Thyroid gland (tissue), 4 donors: ENCODE results near the gene SLCO3A1. TPM values are rescaled to one million over a fixed set of nuclear protein-coding genes. Genes with fewer than 3 reads are reported as not detected.

Source experiments
- DNase-seq, 2 donors: peaks; one replicate each; pipeline ENCODE4 v3.0.0-alpha.2; 2019
- H3K27ac ChIP-seq, 3 donors: fragments of 200-600 bp; sonication (generic); 1 replicate in 2 of 3; 2 replicates in 1 of 3; pipeline ENCODE4 v1.5.1; 2016 to 2019; ENCODE audit warnings: mild to moderate bottlenecking in 1 of 3, moderate library complexity in 1 of 3
- H3K27me3 ChIP-seq: fragments of 200-600 bp; sonication (generic); one replicate; pipeline ENCODE4 v1.5.1; 2019
- H3K36me3 ChIP-seq, 2 donors: fragments of 200-600 bp; sonication (generic); one replicate each; pipeline ENCODE4 v1.5.1; 2016 to 2019
- H3K4me1 ChIP-seq, 2 donors: fragments of 200-600 bp; sonication (generic); one replicate each; pipeline ENCODE4 v1.5.1; 2017 to 2019
- H3K4me3 ChIP-seq, 3 donors: fragments of 200-600 bp; sonication (generic); replicated peaks in 1 of 3; 1 replicate in 2 of 3; 2 replicates in 1 of 3; pipeline ENCODE4 v1.5.1; 2016; ENCODE audit warnings: mild to moderate bottlenecking in 1 of 3
- H3K9me3 ChIP-seq: fragments of 200-600 bp; sonication (generic); one replicate; pipeline ENCODE4 v1.5.1; 2017
- CTCF ChIP-seq, 6 experiments: fragments of 200-600 bp in 3 of 6; fragments of 450-650 bp in 3 of 6; sonication (generic) in 3 of 6; IDR thresholded peaks; one replicate each; pipeline ENCODE4 v1.5.1; 2016 to 2019; ENCODE audit warnings: antibody characterized with exemption in 6 of 6, mild to moderate bottlenecking in 2 of 6, inconsistent platforms in 1 of 6, moderate library complexity in 1 of 6
- POLR2A ChIP-seq, 2 donors: fragments of 450-650 bp; IDR thresholded peaks; one replicate each; pipeline ENCODE4 v1.6.1; 2017; ENCODE audit warnings: antibody characterized with exemption in 2 of 2, mild to moderate bottlenecking in 2 of 2, moderate library complexity in 1 of 2
- WGBS, 2 donors: methylation state at CpG; one replicate each; pipeline ENCODE4 v1.1.5; 2017; 5-methylcytosine and 5-hydroxymethylcytosine counted together
- intact Hi-C: fragments of 100-400 bp; cut with DNase I; formaldehyde crosslinking; loops from one replicate; pipeline ENCODE4 v1.15.1; 2023
- total RNA-seq, 4 donors: library from RNA; depleted of rRNA; stranded (reverse); fragments of >200 nt; gene quantifications; one replicate each; pipeline ENCODE4 v1.2.3, GENCODE V29; 2016

Gene SLCO3A1
- total RNA-seq, 4 donors from 2014 or later, result 23.3 to 31.4 (median 28.0) TPM

GRCh38 chr15:92074646-92075045, 221.1 kb downstream of the SLCO3A1 start:
- TF ChIP-seq CTCF (IDR thresholded peaks at IDR 0.05) (no peak), POLR2A (IDR thresholded peaks at IDR 0.05) (no peak)
- Histone ChIP-seq H3K9me3 (no peaks in the 10 kb centered on the region), H3K4me3 (no peak overlapping the region), H3K27ac (peak overlapping the region in 1 of 3 donors; percentile 10), H3K27me3 (no peaks in the 10 kb centered on the region), H3K36me3 (no peaks in the 10 kb centered on the region), H3K4me1 (peaks cover 8 to 37% of the 10 kb centered on the region in 2 donors)
- peak; percentile 92 to 93 for DNase-seq
- WGBS, 2 donors, result 3 to 7% methylated on average over 3 to 5 of the region's 5 CpGs
- intact Hi-C loops, result loop anchor here (5.0 to 10.0 kb wide), 3 partner anchors 100 to 367 kb away; partner anchors contain the start of gene SLCO3A1

DNA sequence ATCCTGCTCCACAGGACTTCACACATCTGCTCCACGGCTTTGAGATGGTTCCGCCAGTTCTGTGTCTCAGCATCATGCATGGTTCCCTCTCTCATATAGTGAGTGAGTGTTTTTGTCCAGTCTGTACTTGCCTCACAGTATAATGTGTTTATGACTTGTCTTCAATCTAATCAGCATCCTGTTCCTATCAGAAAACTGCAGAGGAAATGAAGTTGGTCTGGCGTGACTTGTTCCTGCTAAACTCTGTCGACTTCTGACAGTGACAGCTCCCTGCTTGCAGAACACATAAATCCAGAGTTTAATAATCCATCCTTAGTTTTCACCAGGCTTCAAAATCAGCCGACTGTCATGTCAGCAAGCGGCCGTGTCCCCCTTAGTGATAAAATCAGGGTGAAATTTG, 222.3 kb downstream of the SLCO3A1 start:
- 89 to 90% methylated on average over 7 of the region's 7 CpGs for WGBS, 2 donors
- Histone ChIP-seq H3K36me3 (no peaks in the 10 kb centered on the region), H3K4me1 (peaks cover 8 to 33% of the 10 kb centered on the region in 2 donors), H3K4me3 (no peak overlapping the region), H3K27me3 (no peaks in the 10 kb centered on the region), H3K9me3 (no peaks in the 10 kb centered on the region), H3K27ac (no peak overlapping the region)
- TF ChIP-seq CTCF (IDR thresholded peaks at IDR 0.05), result no peak
- no peak for TF ChIP-seq POLR2A (IDR thresholded peaks at IDR 0.05)
- DNase-seq, result no peak
- intact Hi-C loops, result loop anchor here (5.0 to 10.0 kb wide), 3 partner anchors 101 to 368 kb away; partner anchors contain the start of gene SLCO3A1

DNA sequence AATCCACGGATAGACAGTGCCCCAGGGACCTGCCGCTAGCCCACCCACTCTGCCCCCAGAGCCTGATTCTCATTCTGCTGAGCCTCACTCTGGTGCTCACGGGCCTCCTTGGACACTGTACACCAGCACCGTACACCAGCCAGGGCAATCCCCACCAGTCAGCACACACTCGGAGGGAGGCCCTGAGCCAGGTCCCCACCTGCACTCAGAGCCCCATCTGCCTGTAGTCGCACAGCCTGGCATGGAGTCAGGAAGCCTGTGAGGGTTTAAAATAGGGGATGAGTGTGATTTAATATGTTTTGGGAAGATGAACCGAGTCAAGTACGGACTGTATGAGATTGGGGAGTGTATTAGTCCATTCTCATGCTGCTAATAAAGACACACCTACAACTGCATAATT, 223.0 kb downstream of the SLCO3A1 start:
- TF ChIP-seq CTCF (IDR thresholded peaks at IDR 0.05) (no peak), POLR2A (IDR thresholded peaks at IDR 0.05) (no peak)
- intact Hi-C loops, result loop anchor here (5.0 to 10.0 kb wide), 3 partner anchors 102 to 369 kb away; partner anchors contain the start of gene SLCO3A1
- Histone ChIP-seq H3K9me3 (no peaks in the 10 kb centered on the region), H3K4me1 (peaks cover 8 to 27% of the 10 kb centered on the region in 2 donors), H3K4me3 (no peak overlapping the region), H3K27ac (no peak overlapping the region), H3K36me3 (no peaks in the 10 kb centered on the region), H3K27me3 (no peaks in the 10 kb centered on the region)
- WGBS, 2 donors, result 90 to 92% methylated on average over 8 of the region's 8 CpGs
- no peak for DNase-seq

- Histone ChIP-seq H3K9me3 (no peaks in the 10 kb centered on the region), H3K4me3 (no peak overlapping the region), H3K27me3 (no peaks in the 10 kb centered on the region), H3K36me3 (no peaks in the 10 kb centered on the region), H3K27ac (no peak overlapping the region), H3K4me1 (peaks cover 8 to 26% of the 10 kb centered on the region in 2 donors)
- intact Hi-C loops, result loop anchor here (5.0 to 10.0 kb wide), 3 partner anchors 103 to 370 kb away; partner anchors contain the start of gene SLCO3A1
- 49 to 75% methylated on average over 9 to 12 of the region's 13 CpGs for WGBS, 2 donors
- peak; percentile 74 to 77 for DNase-seq
- no peak for TF ChIP-seq POLR2A (IDR thresholded peaks at IDR 0.05)
- TF ChIP-seq CTCF (IDR thresholded peaks at IDR 0.05), result peak; percentile 27 to 77 (median 66)
Observed at GRCh38 chr15:92077353-92078085, 224.0 kb downstream of the SLCO3A1 start.

GRCh38 chr15:92078270-92078669, 224.8 kb downstream of the SLCO3A1 start:
- Histone ChIP-seq H3K27ac (no peak overlapping the region), H3K4me1 (peaks cover 8 to 23% of the 10 kb centered on the region in 2 donors), H3K9me3 (no peaks in the 10 kb centered on the region), H3K27me3 (no peaks in the 10 kb centered on the region), H3K4me3 (no peak overlapping the region), H3K36me3 (no peaks in the 10 kb centered on the region)
- no peak for DNase-seq
- 98% methylated on average over 5 to 6 of the region's 6 CpGs for WGBS, 2 donors
- intact Hi-C loops, result loop anchor here (5.0 to 10.0 kb wide), 3 partner anchors 103 to 371 kb away; partner anchors contain the start of gene SLCO3A1
- TF ChIP-seq POLR2A (IDR thresholded peaks at IDR 0.05), result no peak
